HG02610 (cell line): ENCODE data around the gene TM4SF20.

Source experiments
- ATAC-seq: cut with Tn5 transposase; IDR thresholded peaks from one replicate; pipeline ENCODE4 v1.9.1; 2021; ENCODE audit warnings: mild to moderate bottlenecking, moderate library complexity; ENCODE audit not compliant: unreplicated experiment

TM4SF20 gene

DNA sequence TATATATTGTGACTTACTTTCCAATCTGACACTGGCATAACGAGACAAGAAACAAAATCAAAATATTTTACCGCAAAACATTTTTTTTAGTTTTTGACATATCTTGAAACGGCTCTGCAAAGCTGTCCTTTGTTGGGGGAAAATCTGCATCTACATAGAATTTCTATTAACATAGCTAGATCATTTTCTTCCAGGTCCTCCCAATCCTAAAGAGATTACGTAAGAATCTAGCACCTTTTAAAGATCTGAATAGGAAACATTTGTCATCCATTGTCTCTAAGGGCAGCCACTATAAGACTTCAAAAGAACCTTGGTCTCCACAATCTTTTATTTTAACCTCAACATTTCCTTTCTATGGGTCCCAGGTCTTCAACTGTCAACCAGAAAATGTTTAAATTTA, 55.3 kb downstream of the TM4SF20 start:
- no peak for ATAC-seq

- no peak for ATAC-seq
Measured at GRCh38 chr2:227322530-227323205, 56.4 kb downstream of the TM4SF20 start.

GRCh38 chr2:227320305-227321094, 58.6 kb downstream of the TM4SF20 start:
- no peak for ATAC-seq

DNA sequence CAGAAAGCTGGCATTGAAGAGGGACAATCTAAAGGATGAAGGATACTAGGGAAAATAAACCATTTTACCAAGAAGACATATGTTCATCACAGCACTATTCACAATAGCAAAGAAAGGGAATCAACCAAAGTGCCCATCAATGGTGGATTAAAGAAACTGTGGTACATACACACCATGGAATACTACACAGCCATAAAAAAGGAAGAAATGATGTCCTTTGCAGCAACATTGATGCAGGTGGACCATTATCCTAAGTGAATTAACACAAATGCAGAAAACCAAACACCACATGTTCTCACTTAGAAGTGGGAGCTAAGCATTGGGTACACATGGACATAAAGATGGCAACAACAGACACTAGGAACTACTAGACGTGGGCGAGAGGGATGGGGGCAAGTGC, 61.3 kb downstream of the TM4SF20 start:
- ATAC-seq = no peak

DNA sequence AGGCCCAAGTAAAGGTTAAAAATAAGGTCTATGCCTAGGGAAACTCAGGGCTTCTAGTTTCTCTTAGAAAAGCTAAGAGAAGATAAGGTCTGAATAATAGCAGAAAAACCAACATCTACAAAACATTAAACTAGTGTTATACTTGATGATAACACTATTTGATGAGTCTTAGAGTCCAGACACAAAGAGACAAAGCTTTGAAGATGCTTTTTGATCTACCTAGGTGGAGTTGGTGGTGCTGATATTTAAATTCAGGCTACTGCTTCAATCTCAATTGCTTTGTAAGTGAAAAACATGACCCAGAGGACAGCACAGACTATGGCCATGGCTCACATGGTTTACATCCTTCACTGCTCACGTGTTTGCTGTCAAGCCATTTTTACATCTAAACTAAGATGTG, 65.8 kb downstream of the TM4SF20 start:
- no peak for ATAC-seq

- ATAC-seq = no peak
Measured at GRCh38 chr2:227312579-227312978, 66.5 kb downstream of the TM4SF20 start.
